GM18502 (cell line): Measurements from ENCODE around the gene AGXT.

Source experiments
- ATAC-seq: cut with Tn5 transposase; IDR thresholded peaks from one replicate; pipeline ENCODE4 v1.9.1; 2021; ENCODE audit warnings: mild to moderate bottlenecking; ENCODE audit not compliant: unreplicated experiment, poor library complexity

Gene AGXT

DNA sequence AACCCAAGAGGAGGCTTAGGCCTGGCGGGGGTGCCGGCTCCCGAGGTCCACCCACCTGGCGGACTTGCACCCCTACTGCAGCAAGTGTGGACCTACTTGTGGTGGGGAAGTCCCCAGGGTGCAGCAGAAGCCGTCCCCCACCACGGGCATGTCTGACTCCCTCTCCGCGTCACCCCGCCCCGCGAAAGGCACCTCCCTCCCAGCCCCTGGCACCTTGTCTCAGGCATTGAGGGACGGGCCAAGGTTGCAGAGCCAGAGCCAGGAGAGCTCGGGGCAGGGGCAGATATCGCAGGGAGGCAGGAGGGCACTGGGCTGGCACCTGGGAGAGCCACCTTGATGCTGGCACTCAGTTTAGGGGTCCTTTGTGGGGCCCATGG, 56.6 kb downstream of the AGXT start:
- ATAC-seq = no peak

- no peak for ATAC-seq
Measured at GRCh38 chr2:240925568-240926515, 57.2 kb downstream of the AGXT start.

DNA sequence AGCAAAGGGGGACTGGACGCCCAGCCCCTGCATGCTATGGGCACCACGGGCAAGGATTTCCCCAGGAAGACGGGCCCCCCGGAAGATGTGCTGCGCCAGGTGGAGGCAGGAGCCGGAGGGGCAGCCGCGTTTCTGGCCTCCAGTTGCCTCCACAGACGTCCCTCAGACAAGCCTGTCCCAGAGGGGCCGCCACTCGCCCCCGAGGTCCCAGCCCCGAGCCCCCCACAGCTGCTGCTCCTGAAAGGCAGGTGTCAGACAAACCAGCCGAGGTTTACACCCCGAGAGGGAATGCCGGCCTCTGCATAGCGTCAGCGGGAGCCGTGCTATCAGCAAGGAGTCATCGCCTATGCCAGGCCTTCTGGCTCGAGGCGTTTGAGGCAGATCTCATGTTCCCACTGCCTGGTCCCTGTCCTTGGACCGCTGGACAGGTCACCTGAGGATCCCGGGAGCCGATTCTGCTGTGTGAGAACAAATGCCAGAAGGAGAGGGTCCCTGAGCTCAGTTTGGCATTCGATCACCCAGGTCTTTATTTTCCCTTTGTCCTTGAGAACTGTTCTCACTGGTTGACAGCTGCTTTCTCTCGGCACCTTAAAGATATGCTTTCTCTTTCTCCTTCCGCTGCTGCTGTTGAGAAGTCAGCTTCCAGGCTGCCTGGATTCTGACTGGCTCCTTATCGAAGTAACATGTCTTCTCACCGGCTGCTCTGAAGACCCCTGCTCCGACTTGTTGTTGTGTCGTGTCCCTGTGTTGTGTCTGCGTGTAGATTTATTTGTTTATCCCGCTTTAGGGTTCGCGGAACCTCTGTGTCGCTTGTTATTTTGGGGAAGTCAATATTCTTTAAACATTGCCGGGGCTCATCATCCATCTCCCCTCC, 58.1 kb downstream of the AGXT start:
- ATAC-seq = no peak

DNA sequence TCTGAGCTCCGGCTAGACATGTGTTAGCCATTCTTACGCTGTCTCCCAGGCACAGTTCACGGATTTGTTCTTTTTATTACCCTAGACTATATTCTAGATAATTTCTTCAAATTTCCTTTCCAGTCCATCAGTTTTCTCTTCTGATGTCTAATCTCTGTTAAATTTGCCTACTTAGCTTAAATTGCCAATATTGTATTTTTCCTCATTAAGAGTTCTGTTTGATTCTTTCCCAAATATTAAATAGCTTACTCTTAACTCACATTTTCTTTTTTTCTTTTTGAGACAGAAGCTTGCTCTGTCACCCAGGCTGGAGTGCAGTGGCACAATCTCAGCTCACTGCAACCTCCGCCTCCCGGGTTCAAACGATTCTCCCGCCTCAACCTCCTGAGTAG, 58.8 kb downstream of the AGXT start:
- ATAC-seq = no peak

GRCh38 chr2:240928476-240929363, 60.1 kb downstream of the AGXT start:
- no peak for ATAC-seq

DNA sequence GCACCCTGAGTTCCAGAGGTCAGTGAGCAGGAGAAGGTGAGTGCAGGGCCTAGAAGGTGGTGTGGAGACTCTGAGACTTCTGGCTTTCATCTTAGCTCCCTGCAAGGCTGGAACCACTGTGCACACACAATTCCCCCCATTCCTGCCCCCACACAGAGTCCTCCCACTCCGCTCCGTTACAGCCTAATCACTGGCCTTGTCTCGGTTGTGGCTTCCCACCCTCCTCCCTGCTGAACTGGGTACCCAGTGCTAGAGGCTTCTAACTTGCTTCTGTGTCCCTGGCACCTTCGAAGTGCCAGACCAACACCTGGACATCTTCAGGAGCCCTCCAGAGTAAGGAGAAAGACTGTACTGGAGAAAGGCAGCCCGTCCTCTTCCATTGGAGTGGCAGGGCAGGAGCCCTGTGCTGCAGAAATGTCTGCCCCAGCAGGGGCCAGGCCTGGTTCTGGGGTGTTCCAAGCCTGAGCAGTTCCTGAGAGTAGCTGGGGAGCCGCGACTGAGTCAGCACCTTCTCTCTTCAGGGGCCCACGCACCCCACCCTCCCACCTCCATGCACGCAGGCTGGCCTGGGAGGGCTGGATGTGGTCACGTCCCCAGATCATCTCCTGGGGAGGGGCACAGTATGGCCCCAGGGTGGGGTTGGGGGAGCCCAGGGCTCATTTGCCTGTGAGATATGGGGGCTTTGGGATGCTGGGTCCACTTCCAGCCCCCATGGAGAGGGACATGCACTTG, 60.9 kb downstream of the AGXT start:
- no peak for ATAC-seq
